HFFc6 (cell line): Measurements from ENCODE around the gene TIAM1. TPM values are rescaled to one million over a fixed set of nuclear protein-coding genes. Genes with fewer than 3 reads are reported as not detected.

Experiments used
- DNase-seq: peaks from one replicate; pipeline ENCODE4 v3.0.0-alpha.2; 2018
- H3K27ac Mint-ChIP-seq: 2 replicates; pipeline ENCODE4 v1.8.0; 2020; ENCODE audit warnings: mild to moderate bottlenecking, mixed read lengths
- H3K27me3 Mint-ChIP-seq: 2 replicates; pipeline ENCODE4 v1.8.0; 2021; ENCODE audit warnings: mild to moderate bottlenecking, moderate library complexity, mixed read lengths; ENCODE audit not compliant: insufficient read depth
- H3K36me3 Mint-ChIP-seq: 2 replicates; pipeline ENCODE4 v1.8.0; 2021; ENCODE audit warnings: low read depth, mixed read lengths
- H3K4me1 Mint-ChIP-seq: 2 replicates; pipeline ENCODE4 v1.8.0; 2020; ENCODE audit warnings: low read depth, mixed read lengths
- H3K4me3 Mint-ChIP-seq: 2 replicates; pipeline ENCODE4 v1.8.0; 2020; ENCODE audit warnings: mild to moderate bottlenecking, moderate library complexity, mixed read lengths
- H3K9me3 Mint-ChIP-seq: 2 replicates; pipeline ENCODE4 v1.8.0; 2020; ENCODE audit warnings: mild to moderate bottlenecking, mixed read lengths
- total RNA-seq, 6 experiments: library from RNA; stranded (reverse); fragmentation: NEBNext Ultra II Directional; extraction: Animal tissue kit (Norgen Biotek cat#: 25700); gene quantifications; 2 replicates in 1 of 6; 3 replicates in 5 of 6; pipeline ENCODE4 v1.2.3, GENCODE V29; 2021
- TF ChIP-seq, protein P1 (sequence below): fragments of 200-600 bp; sonication (generic); IDR thresholded peaks from 2 replicates; pipeline ENCODE4 v1.5.0; 2021; ENCODE audit warnings: antibody characterized with exemption, mild to moderate bottlenecking

Gene TIAM1
- total RNA-seq, 6 experiments from 2014 or later, result 0.02 to 0.43 (median 0.27) TPM; not detected in 1

DNA sequence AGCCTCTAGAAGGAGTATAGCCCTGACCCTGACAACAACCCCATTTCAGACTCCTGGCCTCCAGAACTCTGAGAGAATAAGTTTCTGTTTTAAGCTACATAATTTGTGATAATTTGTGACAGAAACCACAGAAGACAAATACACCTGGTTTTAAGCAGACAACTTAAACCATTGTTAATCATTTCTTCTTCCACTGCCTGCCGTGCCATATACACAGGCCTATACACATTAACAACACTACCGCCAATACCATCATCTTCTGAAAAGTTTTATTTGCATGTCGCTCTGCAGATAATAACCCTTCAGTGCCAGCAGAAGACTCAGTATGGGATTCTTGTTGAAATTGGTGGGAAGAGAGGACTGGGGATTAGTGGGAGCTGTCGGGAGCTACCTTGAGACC is 265.8 kb downstream of the TIAM1 start:
- Mint-ChIP-seq H3K4me3 (no peak overlapping the region), H3K27ac (no peak overlapping the region), H3K36me3 (peaks cover 6% of the 10 kb centered on the region), H3K4me1 (no peaks in the 10 kb centered on the region), H3K27me3 (no peaks in the 10 kb centered on the region), H3K9me3 (peaks cover 56% of the 10 kb centered on the region)
- no peak for DNase-seq
- TF ChIP-seq, protein P1, sequence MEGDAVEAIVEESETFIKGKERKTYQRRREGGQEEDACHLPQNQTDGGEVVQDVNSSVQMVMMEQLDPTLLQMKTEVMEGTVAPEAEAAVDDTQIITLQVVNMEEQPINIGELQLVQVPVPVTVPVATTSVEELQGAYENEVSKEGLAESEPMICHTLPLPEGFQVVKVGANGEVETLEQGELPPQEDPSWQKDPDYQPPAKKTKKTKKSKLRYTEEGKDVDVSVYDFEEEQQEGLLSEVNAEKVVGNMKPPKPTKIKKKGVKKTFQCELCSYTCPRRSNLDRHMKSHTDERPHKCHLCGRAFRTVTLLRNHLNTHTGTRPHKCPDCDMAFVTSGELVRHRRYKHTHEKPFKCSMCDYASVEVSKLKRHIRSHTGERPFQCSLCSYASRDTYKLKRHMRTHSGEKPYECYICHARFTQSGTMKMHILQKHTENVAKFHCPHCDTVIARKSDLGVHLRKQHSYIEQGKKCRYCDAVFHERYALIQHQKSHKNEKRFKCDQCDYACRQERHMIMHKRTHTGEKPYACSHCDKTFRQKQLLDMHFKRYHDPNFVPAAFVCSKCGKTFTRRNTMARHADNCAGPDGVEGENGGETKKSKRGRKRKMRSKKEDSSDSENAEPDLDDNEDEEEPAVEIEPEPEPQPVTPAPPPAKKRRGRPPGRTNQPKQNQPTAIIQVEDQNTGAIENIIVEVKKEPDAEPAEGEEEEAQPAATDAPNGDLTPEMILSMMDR, result no peak

DNA sequence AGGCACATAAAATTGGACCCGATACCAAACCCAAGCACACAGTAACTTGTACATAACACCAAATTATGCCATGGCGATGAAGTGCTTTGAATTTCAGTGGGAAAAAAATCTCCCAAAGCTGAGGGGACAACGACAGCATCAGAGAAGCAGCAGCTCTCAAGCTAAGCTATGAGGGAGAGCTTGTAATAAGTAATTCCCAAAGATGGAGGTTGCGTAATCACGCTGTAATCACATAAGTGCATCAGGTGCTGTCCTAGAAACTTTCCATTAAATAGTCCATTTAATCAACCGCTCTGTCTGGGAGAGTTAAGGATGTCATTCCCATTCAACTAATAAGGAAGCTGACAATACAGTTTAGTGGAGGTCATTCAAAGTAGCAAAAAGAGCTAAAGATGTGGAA is 268.2 kb downstream of the TIAM1 start:
- TF ChIP-seq, protein P1, result no peak
- Mint-ChIP-seq H3K9me3 (peaks cover 51% of the 10 kb centered on the region), H3K4me1 (no peaks in the 10 kb centered on the region), H3K36me3 (peaks cover 6% of the 10 kb centered on the region), H3K27ac (no peak overlapping the region), H3K4me3 (no peak overlapping the region), H3K27me3 (no peaks in the 10 kb centered on the region)
- DNase-seq, result no peak

DNA sequence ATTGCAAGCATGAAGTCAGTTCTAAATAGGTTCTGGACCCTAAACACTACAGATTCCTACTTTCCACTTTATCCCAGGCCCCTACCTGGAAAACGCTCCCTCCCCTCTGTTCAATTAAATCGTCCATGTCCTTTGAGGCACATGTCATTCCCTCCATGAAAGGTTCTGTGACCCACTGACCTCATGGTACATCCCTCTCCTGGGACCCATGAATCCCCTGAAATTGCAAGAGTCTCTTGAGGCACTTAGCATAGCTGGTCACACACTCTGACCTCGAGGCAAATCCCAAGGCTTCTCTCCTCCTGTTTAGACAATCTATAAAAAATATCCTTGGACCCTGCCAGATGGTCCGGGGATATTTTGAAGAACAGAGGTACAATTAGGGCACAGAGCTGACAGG is 271.5 kb downstream of the TIAM1 start:
- Mint-ChIP-seq H3K9me3 (peaks cover 30% of the 10 kb centered on the region), H3K4me3 (no peak overlapping the region), H3K27ac (no peak overlapping the region), H3K36me3 (peaks cover 6% of the 10 kb centered on the region), H3K27me3 (no peaks in the 10 kb centered on the region), H3K4me1 (no peaks in the 10 kb centered on the region)
- DNase-seq, result no peak
- TF ChIP-seq, protein P1, result no peak
